ENCODE data around the gene TRPM2.
"Not testable (repeated sequence)": the region's sequence is repeated elsewhere in the genome, so short reads cannot be mapped to it uniquely, and the experiment has no call there.

TRPM2 gene

GRCh38 chr21:44377201-44377921 is 23.9 kb downstream of the TRPM2 start:
- no peak for DNase-seq

GRCh38 chr21:44377922-44378645 is 24.7 kb downstream of the TRPM2 start:
- no peak for DNase-seq

GRCh38 chr21:44378646-44379514 is 25.5 kb downstream of the TRPM2 start:
- no peak for DNase-seq

GRCh38 chr21:44379515-44379848 is 26.1 kb downstream of the TRPM2 start:
- no peak for DNase-seq

- DNase-seq = no peak
Measured at GRCh38 chr21:44379991-44380865, 26.8 kb downstream of the TRPM2 start.

- no peak for DNase-seq
Measured at GRCh38 chr21:44380876-44381275, 27.5 kb downstream of the TRPM2 start.

- no peak for DNase-seq
Measured at GRCh38 chr21:44381874-44382273, 28.5 kb downstream of the TRPM2 start.

- no peak for DNase-seq
Measured at GRCh38 chr21:44382536-44382935, 29.1 kb downstream of the TRPM2 start.

- no peak for DNase-seq
Measured at GRCh38 chr21:44383216-44383615, 29.8 kb downstream of the TRPM2 start.

- DNase-seq = no peak
Measured at GRCh38 chr21:44384968-44385367, 31.5 kb downstream of the TRPM2 start.

GRCh38 chr21:44389335-44389734 is 35.9 kb downstream of the TRPM2 start:
- DNase-seq = no peak

GRCh38 chr21:44390886-44391285 is 37.5 kb downstream of the TRPM2 start:
- no peak for DNase-seq

GRCh38 chr21:44391345-44392091 is 38.1 kb downstream of the TRPM2 start:
- DNase-seq = no peak

- DNase-seq = no peak
Measured at GRCh38 chr21:44392185-44392584, 38.8 kb downstream of the TRPM2 start.

- no peak for DNase-seq
Measured at GRCh38 chr21:44392916-44393315, 39.5 kb downstream of the TRPM2 start.

GRCh38 chr21:44394733-44395132 is 41.3 kb downstream of the TRPM2 start:
- DNase-seq = no peak

GRCh38 chr21:44395260-44395659 is 41.8 kb downstream of the TRPM2 start:
- no peak for DNase-seq

GRCh38 chr21:44396803-44397202 is 43.4 kb downstream of the TRPM2 start:
- DNase-seq = not testable (repeated sequence)

GRCh38 chr21:44397431-44398031 is 44.1 kb downstream of the TRPM2 start:
- no peak for DNase-seq

GRCh38 chr21:44398499-44398898 is 45.1 kb downstream of the TRPM2 start:
- DNase-seq = no peak

Measured in stimulated activated CD4-positive, alpha-beta T cell treated with anti-CD3 and anti-CD28 coated beads, Interleukin-2, amount 100 ng/mL, for 24 hours (primary cell).